Measurements from ENCODE around the gene ARHGAP8.

- no peak for TF ChIP-seq USF2 (IDR thresholded peaks at IDR 0.05)
- TF ChIP-seq CTCF (IDR thresholded peaks at IDR 0.05): no peak
- no peak for TF ChIP-seq BHLHE40 (IDR thresholded peaks at IDR 0.05; ENCODE audit: low read depth, low read length)
- TF ChIP-seq SMC3 (IDR thresholded peaks at IDR 0.05): no peak
- TF ChIP-seq POLR2A (IDR thresholded peaks at IDR 0.05; ENCODE audit: low read length): no peak
Measured at GRCh38 chr22:44786136-44786535, 33.8 kb downstream of the ARHGAP8 start.

All from A549 (cell line).